Adrenal gland (tissue), 5 donors: ENCODE results near the gene UNG.

Experiments
- CTCF ChIP-seq, 6 experiments: fragments of 450-650 bp in 4 of 6; fragments of 200-600 bp in 2 of 6; sonication (generic) in 1 of 6; IDR thresholded peaks; 1 replicate in 5 of 6; 2 replicates in 1 of 6; pipeline versions ENCODE4 v1.5.1 to v1.8.0; 2016 to 2021; ENCODE audit warnings: antibody characterized with exemption in 6 of 6, mild to moderate bottlenecking in 2 of 6, moderate library complexity in 1 of 6
- POLR2A ChIP-seq, 2 donors: fragments of 450-650 bp; IDR thresholded peaks; one replicate each; pipeline ENCODE4 v1.6.1; 2017; ENCODE audit warnings: antibody characterized with exemption in 2 of 2, mild to moderate bottlenecking in 2 of 2, moderate library complexity in 1 of 2
- donor health status: DM: no; HTN: no; CAD: no.

- TF ChIP-seq POLR2A (IDR thresholded peaks at IDR 0.05) (peak; percentile 38 to 74), CTCF (IDR thresholded peaks at IDR 0.05) (peak in 1 of 6 experiments; percentile 26)
These were observed 44.7 kb upstream of the UNG start, which contains the start of gene USP30 for GRCh38 chr12:109052414-109053323.
